Measurements from ENCODE around the gene MSMP. TPM values are rescaled to one million over a fixed set of nuclear protein-coding genes. Genes with fewer than 3 reads are reported as not detected.

Gene MSMP
- total and polyA plus RNA-seq, 10 of the 15 experiments (the other 5 are each of a cell fraction or from before 2014, with no cell fraction given) = 0.33 to 2.4 (median 0.86) TPM; not detected in 4

DNA sequence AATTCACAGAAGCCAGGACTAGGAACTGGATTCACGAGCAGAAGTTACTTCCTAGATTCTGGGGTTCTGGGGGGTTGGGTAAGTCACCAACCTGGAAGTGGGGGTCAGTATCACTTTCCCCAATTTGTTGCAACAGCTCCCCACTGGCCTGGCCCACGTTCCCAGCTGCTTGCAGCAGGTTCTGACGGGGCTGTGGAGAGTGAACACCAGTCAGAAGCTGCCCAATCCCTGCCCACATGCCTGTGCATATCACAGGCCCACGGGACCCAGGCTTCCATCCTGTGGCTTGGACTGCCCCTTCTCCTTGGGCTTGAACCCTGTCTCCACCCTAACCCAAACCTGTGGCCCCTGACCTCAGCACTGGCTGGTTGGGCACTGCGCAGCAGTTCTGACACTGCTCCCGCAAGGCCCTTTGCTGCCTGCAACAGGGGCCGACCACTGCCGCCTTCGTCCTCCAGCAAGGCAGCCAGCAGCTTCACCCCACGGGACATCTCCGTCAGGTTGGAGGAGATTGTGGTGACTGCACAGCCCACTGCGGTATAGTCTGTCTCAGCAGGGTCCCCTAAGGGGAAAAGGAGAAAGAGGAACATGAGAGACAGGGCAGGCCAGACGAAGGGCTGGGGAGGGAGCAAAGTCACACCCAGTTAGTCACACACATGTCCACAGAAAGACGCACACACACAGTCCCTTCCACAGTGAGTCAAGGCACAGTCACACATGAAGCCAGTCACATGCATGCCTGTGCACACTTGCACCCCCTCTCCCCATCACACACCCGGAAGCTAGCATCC lies 35.2 kb downstream of the MSMP start:
- Histone ChIP-seq H2AFZ (ENCODE audit: control insufficient read depth, low read depth, low read length) (no peak overlapping the region), H3K4me2 (ENCODE audit: control insufficient read depth, insufficient read depth) (no peak overlapping the region), H3K4me3 (no peak overlapping the region), H4K20me1 (ENCODE audit: control insufficient read depth, insufficient read depth) (no peaks in the 10 kb centered on the region), H3K27ac (ENCODE audit: control insufficient read depth, insufficient read depth) (no peak overlapping the region), H3K9ac (ENCODE audit: control insufficient read depth, insufficient read depth, low read length) (no peak overlapping the region), H3K36me3 (ENCODE audit: control insufficient read depth in 2 of 2, insufficient read depth in 2 of 2, low read length in 1 of 2) (peaks cover 61 to 67% of the 10 kb centered on the region in 2 experiments), H3K4me1 (ENCODE audit: control insufficient read depth, insufficient read depth, low read length) (no peaks in the 10 kb centered on the region), H3K9me3 (replicated peaks; ENCODE audit: control insufficient read depth, insufficient read depth, low read length) (no peaks in the 10 kb centered on the region), H3K27me3 (replicated peaks in 1 of 2; ENCODE audit: control insufficient read depth in 2 of 2, insufficient read depth in 2 of 2, low read length in 1 of 2) (no peaks in the 10 kb centered on the region), H3K79me2 (ENCODE audit: control insufficient read depth, insufficient read depth, low read length) (no peaks in the 10 kb centered on the region)
- intact Hi-C loops (cut with micrococcal nuclease; ENCODE audit: unreplicated experiment) = no loop called here
- in situ Hi-C loops (cut with MboI) = no loop called here
- TF ChIP-seq MEF2B (IDR thresholded peaks at IDR 0.05; ENCODE audit: partially characterized antibody, poor library complexity, severe bottlenecking) (peak; percentile 24), CUX1 (IDR thresholded peaks at IDR 0.05; ENCODE audit: insufficient replicate concordance, low read depth, low read length) (no peak)
- RAD21 ChIA-PET (ENCODE audit: unreplicated experiment) = interaction anchor here (0.6 to 2.0 kb wide), 3 partner anchors 14 to 131 kb away, joined by 3 to 5 read pairs (median 3); partner anchors contain the start of genes CREB3 and TLN1
- ATAC-seq = peak; percentile 59
- 21% methylated on average over 15 of the region's 15 CpGs for WGBS (ENCODE audit: insufficient coverage, insufficient replicate concordance, low lambda C conversion rate, missing lambda C conversion rate)
- DNase-seq (ENCODE audit: low read depth, low spot score) = no peak
- no TSS peak for BruUV-seq (replicated peaks)
- no peak for FAIRE-seq
- POLR2A ChIA-PET = interaction anchor here (1.1 to 1.9 kb wide), 2 partner anchors 9 to 58 kb away, joined by 3 to 4 read pairs; no protein-coding TSS in a partner anchor
- SMC1A ChIA-PET (ENCODE audit: uncharacterized antibody, unreplicated experiment) = interaction anchor here (1.2 to 1.4 kb wide), 2 partner anchors 9 to 54 kb away, joined by 3 to 6 read pairs; no protein-coding TSS in a partner anchor
- CTCF ChIA-PET = interaction anchor here (1.5 to 6.9 kb wide), 4 partner anchors 9 to 28 kb away, joined by 3 to 41 read pairs (median 9); partner anchors contain the start of genes CREB3 and TLN1

Measured in GM12878 (cell line).